OCI-M2 (cell line): ENCODE data around the gene DUSP28.
"Not testable (repeated sequence)": the region's sequence is repeated elsewhere in the genome, so short reads cannot be mapped to it uniquely, and the experiment has no call there.

Source experiments
- DNase-seq: peaks from one replicate; lab custom pipeline; 2025; ENCODE audit not compliant: unreplicated experiment; lab: John Stamatoyannopoulos, UW

Gene DUSP28

GRCh38 chr2:240560480-240561324 is 545 bp downstream of the DUSP28 start:
- peak; percentile 80 for DNase-seq

- DNase-seq: no peak
Observed at GRCh38 chr2:240561325-240561971, 1.3 kb downstream of the DUSP28 start.

- not testable (repeated sequence) for DNase-seq
Observed at GRCh38 chr2:240563231-240563630, 3.1 kb downstream of the DUSP28 start.

- DNase-seq: no peak
Observed at GRCh38 chr2:240563951-240564560, 3.9 kb downstream of the DUSP28 start.

- no peak for DNase-seq
Observed at GRCh38 chr2:240564561-240565332, 4.6 kb downstream of the DUSP28 start.

GRCh38 chr2:240565333-240566202 is 5.4 kb downstream of the DUSP28 start:
- peak; percentile 32 for DNase-seq

GRCh38 chr2:240566203-240567136 is 6.3 kb downstream of the DUSP28 start:
- DNase-seq: no peak

GRCh38 chr2:240567137-240567871 is 7.1 kb downstream of the DUSP28 start:
- DNase-seq: no peak

- no peak for DNase-seq
Observed at GRCh38 chr2:240567872-240568677, 7.9 kb downstream of the DUSP28 start, which contains the start of gene RNPEPL1. RNPEPL1 (plus strand) TSS chr2:240568484; CDS start chr2:240568587, 103 bp downstream.

GRCh38 chr2:240568678-240569522 is 8.7 kb downstream of the DUSP28 start:
- no peak for DNase-seq

- DNase-seq: no peak
Observed at GRCh38 chr2:240569523-240569997, 9.4 kb downstream of the DUSP28 start.

GRCh38 chr2:240569998-240570530 is 9.9 kb downstream of the DUSP28 start:
- no peak for DNase-seq

GRCh38 chr2:240570531-240571313 is 10.6 kb downstream of the DUSP28 start:
- no peak for DNase-seq

GRCh38 chr2:240571314-240571973 is 11.3 kb downstream of the DUSP28 start:
- no peak for DNase-seq
